ENCODE results near the gene PSMA2.

DNA sequence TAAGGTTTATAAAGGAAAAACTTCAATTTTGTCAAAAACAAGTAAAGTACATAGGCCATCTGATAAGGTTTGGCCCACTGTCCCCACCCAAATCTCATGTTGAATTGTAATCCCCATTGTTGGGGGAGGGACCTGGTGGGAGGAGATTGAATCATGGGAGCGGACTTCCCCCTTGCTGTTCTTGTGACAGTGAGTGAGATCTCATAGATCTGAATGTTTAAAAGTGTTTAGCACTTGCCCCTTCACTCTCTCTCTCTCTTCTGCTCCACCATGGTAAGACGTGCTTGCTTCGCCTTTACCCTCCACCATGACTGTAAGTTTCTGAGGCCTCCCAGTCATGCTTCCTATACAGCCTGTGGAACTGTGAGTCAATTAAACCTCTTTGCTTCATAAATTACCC lies 18.4 kb upstream of the PSMA2 start:
- TF ChIP-seq, protein P1, sequence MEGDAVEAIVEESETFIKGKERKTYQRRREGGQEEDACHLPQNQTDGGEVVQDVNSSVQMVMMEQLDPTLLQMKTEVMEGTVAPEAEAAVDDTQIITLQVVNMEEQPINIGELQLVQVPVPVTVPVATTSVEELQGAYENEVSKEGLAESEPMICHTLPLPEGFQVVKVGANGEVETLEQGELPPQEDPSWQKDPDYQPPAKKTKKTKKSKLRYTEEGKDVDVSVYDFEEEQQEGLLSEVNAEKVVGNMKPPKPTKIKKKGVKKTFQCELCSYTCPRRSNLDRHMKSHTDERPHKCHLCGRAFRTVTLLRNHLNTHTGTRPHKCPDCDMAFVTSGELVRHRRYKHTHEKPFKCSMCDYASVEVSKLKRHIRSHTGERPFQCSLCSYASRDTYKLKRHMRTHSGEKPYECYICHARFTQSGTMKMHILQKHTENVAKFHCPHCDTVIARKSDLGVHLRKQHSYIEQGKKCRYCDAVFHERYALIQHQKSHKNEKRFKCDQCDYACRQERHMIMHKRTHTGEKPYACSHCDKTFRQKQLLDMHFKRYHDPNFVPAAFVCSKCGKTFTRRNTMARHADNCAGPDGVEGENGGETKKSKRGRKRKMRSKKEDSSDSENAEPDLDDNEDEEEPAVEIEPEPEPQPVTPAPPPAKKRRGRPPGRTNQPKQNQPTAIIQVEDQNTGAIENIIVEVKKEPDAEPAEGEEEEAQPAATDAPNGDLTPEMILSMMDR (conservative IDR thresholded peaks at IDR 0.05), result no peak
- TF ChIP-seq EZH2 (IDR thresholded peaks at IDR 0.05; ENCODE audit: low read depth), result no peak

Data from PC-9 (cell line).